Uterus (tissue), 2 donors: ENCODE measurements around the gene BTC.

Experiments used
- CTCF ChIP-seq, 4 experiments: fragments of 200-600 bp in 2 of 4; fragments of 450-650 bp in 2 of 4; sonication (generic) in 2 of 4; IDR thresholded peaks; one replicate each; pipeline ENCODE4 v1.5.1; 2016 to 2019; ENCODE audit warnings: antibody characterized with exemption in 4 of 4, mild to moderate bottlenecking in 2 of 4, moderate library complexity in 1 of 4
- POLR2A ChIP-seq, 2 donors: fragments of 450-650 bp; IDR thresholded peaks; one replicate each; pipeline ENCODE4 v1.6.1; 2016; ENCODE audit warnings: antibody characterized with exemption in 2 of 2, mild to moderate bottlenecking in 1 of 2, moderate library complexity in 1 of 2

DNA sequence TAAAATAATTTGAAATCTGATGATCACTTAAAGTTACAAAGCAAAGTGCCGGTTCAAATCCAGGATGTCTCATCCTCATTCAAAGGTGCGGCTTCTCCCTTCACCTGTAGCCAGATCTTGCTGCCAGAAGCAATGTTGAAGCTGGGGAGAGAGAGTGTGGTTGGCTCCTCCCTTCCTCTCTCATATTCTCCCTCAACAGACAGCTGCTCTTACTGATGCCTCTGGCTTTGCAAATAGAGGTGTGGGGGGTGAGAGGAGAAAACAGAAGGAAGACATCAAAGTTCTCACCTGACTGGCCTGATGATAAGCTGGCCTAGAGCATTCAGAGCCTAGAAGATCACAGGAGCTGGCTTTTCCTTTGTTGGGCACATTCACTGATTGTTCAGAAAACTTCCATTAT lies 28.3 kb upstream of the BTC start:
- no peak for TF ChIP-seq CTCF (IDR thresholded peaks at IDR 0.05)
- no peak for TF ChIP-seq POLR2A (IDR thresholded peaks at IDR 0.05)
